HUES6 (cell line): Measurements from ENCODE around the gene MYO1B.

Experiments
- H3K27ac ChIP-seq: 2 replicates; pipeline ENCODE4 v1.7.0; 2013; ENCODE audit warnings: low read depth, mild to moderate bottlenecking, low read length, inconsistent platforms
- H3K27me3 ChIP-seq: 2 replicates; pipeline ENCODE4 v1.6.1; 2013; ENCODE audit warnings: low read length; ENCODE audit not compliant: control insufficient read depth, insufficient read depth
- H3K36me3 ChIP-seq: 2 replicates; pipeline ENCODE4 v1.6.1; 2013; ENCODE audit warnings: low read length; ENCODE audit not compliant: control insufficient read depth, insufficient read depth
- H3K4me1 ChIP-seq: 2 replicates; pipeline ENCODE4 v1.6.1; 2013; ENCODE audit warnings: low read length; ENCODE audit not compliant: control insufficient read depth, insufficient read depth
- H3K4me3 ChIP-seq: 2 replicates; pipeline ENCODE4 v1.5.1; 2013; ENCODE audit warnings: low read depth, low read length
- H3K9ac ChIP-seq: one replicate; pipeline ENCODE4 v1.6.1; 2013; ENCODE audit warnings: mild to moderate bottlenecking, low read length
- H3K9me3 ChIP-seq: 2 replicates; pipeline ENCODE4 v1.6.1; 2013; ENCODE audit warnings: low read depth, low read length; ENCODE audit not compliant: control insufficient read depth, insufficient read depth

The MYO1B gene

DNA sequence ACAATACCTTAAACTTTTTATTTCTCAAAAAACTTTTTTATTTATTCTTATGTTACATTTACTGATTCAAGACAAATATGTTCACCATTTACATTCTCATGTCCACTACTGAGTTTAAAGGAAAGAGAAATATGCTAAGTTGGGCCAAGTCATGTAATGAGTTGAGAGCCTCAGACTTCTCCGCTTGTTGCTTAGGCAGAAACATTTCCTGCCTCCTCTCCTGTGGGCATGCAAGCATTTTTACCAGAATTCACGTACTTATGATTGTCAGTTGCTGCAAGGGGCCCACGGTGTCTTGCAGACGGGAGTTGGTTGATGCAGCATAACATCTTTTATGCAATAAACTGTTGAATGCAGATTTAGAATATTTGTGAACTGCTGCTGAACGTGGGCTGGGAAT, 51.8 kb downstream of the MYO1B start:
- H3K9ac ChIP-seq, result no peak overlapping the region
- H3K36me3 ChIP-seq, result no peaks in the 10 kb centered on the region
- H3K4me1 ChIP-seq, result peaks cover 7% of the 10 kb centered on the region; the same call in 1 of the 2 replicates
- H3K4me3 ChIP-seq, result no peak overlapping the region
- H3K9me3 ChIP-seq, result no peaks in the 10 kb centered on the region
- H3K27ac ChIP-seq, result no peak overlapping the region
- H3K27me3 ChIP-seq, result no peaks in the 10 kb centered on the region

- Histone ChIP-seq H3K27me3 (no peaks in the 10 kb centered on the region), H3K27ac (no peak overlapping the region), H3K36me3 (no peaks in the 10 kb centered on the region), H3K9ac (no peak overlapping the region), H3K4me3 (no peak overlapping the region), H3K9me3 (no peaks in the 10 kb centered on the region), H3K4me1 (no peaks in the 10 kb centered on the region; the same call in 1 of the 2 replicates)
Observed at GRCh38 chr2:191298306-191298705, 53.1 kb downstream of the MYO1B start.

DNA sequence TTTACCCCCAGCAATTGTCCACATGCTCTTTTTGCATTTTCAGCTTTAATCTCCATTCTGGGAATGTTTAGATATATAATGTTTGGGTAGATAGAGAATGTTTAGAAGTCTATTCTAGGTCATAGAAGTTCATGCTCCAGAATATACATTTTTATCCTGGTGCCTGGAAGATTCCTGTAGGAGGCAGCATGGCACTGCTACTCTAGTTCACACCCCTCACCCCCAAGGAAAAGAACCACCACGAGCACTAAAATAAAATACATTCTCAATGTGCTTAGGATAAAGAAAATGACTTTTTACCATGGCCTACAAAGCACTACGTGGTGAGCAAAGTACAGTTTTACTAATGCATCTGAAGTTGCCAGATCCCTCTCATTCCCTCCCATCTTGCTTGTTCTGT, 53.8 kb downstream of the MYO1B start:
- H3K27me3 ChIP-seq, result no peaks in the 10 kb centered on the region
- no peak overlapping the region for H3K9ac ChIP-seq
- no peaks in the 10 kb centered on the region; the same call in 1 of the 2 replicates for H3K4me1 ChIP-seq
- H3K27ac ChIP-seq, result no peak overlapping the region
- no peaks in the 10 kb centered on the region for H3K36me3 ChIP-seq
- H3K9me3 ChIP-seq, result no peaks in the 10 kb centered on the region
- H3K4me3 ChIP-seq, result no peak overlapping the region

DNA sequence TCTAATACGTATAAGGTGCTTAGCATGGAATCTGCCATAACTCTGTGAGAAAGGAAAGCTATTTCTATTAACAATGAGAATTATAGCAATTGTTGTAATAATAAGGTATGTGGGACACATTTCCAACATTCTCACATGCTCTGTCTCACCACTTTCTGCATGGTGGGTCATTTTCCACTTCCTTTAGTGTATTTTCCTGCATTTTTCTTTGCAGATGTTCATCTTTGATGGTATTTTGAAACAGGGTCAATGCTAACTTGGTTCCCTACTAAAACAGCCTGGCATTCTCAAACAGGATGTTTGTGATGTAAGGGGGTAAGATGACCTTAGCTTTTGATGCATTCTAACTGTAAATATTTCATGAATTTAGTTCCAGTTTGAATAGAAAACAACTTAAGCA, 54.7 kb downstream of the MYO1B start:
- no peaks in the 10 kb centered on the region for H3K27me3 ChIP-seq
- H3K36me3 ChIP-seq, result no peaks in the 10 kb centered on the region
- H3K4me1 ChIP-seq, result no peaks in the 10 kb centered on the region; the same call in 1 of the 2 replicates
- H3K4me3 ChIP-seq, result no peak overlapping the region
- no peaks in the 10 kb centered on the region for H3K9me3 ChIP-seq
- H3K9ac ChIP-seq, result no peak overlapping the region
- no peak overlapping the region for H3K27ac ChIP-seq

DNA sequence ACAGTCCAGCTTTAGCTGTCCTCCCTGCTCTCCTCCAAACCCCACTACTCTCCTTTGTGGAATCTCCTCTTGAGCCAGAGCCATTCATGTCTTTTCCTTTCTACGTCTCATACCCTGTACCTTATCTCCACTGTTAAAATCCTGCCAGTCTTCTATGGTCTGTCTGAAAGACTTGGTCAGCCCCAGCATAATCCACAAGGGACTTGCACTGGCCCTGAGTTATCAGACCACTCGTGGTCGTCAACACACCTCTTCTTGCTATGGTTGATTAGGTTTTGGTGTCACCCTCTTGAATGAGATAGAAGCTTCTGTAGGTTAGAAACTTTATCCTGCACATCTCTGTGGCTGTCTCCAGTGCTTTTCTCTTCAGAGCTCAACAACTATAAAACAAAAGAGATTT, 56.8 kb downstream of the MYO1B start:
- Histone ChIP-seq H3K9ac (no peak overlapping the region), H3K4me1 (no peaks in the 10 kb centered on the region; the same call in 1 of the 2 replicates), H3K27ac (no peak overlapping the region), H3K36me3 (no peaks in the 10 kb centered on the region), H3K27me3 (no peaks in the 10 kb centered on the region), H3K9me3 (no peaks in the 10 kb centered on the region), H3K4me3 (no peak overlapping the region)

- H3K27me3 ChIP-seq, result no peaks in the 10 kb centered on the region
- peaks cover 2% of the 10 kb centered on the region for H3K4me1 ChIP-seq
- no peaks in the 10 kb centered on the region for H3K9me3 ChIP-seq
- no peaks in the 10 kb centered on the region for H3K36me3 ChIP-seq
- no peak overlapping the region for H3K4me3 ChIP-seq
- H3K27ac ChIP-seq, result no peak overlapping the region
- H3K9ac ChIP-seq, result no peak overlapping the region
Observed at GRCh38 chr2:191302459-191303139, 57.4 kb downstream of the MYO1B start.

DNA sequence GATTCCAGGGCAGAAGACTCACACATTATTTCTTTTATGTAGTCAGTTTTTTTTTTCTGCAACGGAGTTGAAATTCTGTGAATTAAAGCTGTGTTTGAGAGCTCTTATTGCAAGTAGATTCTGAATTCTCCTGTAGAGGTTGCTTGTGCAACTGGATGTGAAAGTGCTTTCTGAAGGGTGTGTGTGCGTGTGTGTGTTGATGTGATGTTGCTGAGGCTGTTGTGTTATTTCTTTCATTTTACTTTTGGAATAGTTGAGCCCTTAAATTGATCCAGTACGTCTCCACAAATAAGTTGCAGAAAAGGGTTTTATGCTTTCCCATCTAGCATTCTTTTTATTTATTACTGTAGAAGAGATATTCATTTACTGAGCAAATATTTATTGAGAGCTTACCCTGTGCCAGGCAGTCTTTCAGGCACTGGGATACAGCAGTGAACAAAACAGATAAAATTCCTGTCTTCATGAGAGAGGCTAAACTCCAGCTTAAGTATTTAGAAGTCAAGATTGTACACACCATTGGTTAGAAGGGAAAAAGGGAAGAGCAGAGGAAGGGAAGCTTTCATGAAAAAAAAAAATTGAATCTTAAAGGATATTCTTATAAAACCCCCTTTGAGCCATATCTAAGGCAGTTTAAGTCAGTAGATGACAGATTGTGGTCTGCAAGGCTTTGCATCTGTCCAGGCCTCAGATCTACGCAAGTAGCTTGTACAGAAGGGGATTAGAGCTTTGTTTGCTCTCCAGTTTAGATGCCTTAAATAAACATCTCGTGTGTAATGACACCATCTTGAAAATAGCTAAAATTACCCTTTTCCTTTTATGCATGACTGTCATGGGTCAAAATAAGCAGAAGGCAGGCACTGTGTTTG, 58.2 kb downstream of the MYO1B start:
- no peaks in the 10 kb centered on the region for H3K36me3 ChIP-seq
- H3K9me3 ChIP-seq, result no peaks in the 10 kb centered on the region
- H3K27me3 ChIP-seq, result no peaks in the 10 kb centered on the region
- H3K9ac ChIP-seq, result no peak overlapping the region
- H3K4me1 ChIP-seq, result peaks cover 7% of the 10 kb centered on the region
- no peak overlapping the region for H3K4me3 ChIP-seq
- H3K27ac ChIP-seq, result 0 out of 2 replicates have a peak overlapping the region, but pooled peaks have one; percentile 21

- H3K36me3 ChIP-seq, result no peaks in the 10 kb centered on the region
- no peak overlapping the region for H3K27ac ChIP-seq
- H3K9ac ChIP-seq, result no peak overlapping the region
- H3K4me1 ChIP-seq, result peaks cover 7% of the 10 kb centered on the region
- H3K4me3 ChIP-seq, result no peak overlapping the region
- H3K27me3 ChIP-seq, result no peaks in the 10 kb centered on the region
- no peaks in the 10 kb centered on the region for H3K9me3 ChIP-seq
Observed at GRCh38 chr2:191304939-191305875, 60.0 kb downstream of the MYO1B start.

DNA sequence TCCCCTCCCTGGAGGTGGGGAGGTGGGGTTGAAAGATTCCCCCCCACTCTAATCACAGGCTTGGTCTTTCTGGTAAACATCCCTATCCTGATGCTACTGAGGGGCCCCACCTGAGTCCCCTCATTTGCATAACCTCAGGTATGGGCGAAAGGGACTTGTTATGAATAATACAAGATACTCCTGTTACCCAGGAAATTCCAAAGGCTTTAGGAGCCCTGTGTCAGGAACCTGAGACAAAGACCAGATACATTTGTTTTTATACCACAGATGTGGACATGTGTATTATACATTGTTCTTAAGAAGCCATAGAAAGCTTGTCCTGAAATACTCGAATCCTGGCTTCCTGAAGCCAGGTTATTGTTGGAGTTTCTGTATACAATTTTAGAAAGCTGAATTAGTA, 62.8 kb downstream of the MYO1B start:
- Histone ChIP-seq H3K4me1 (peaks cover 7% of the 10 kb centered on the region), H3K9ac (no peak overlapping the region), H3K27ac (no peak overlapping the region), H3K27me3 (no peaks in the 10 kb centered on the region), H3K36me3 (no peaks in the 10 kb centered on the region), H3K9me3 (no peaks in the 10 kb centered on the region), H3K4me3 (no peak overlapping the region)

- no peak overlapping the region for H3K4me3 ChIP-seq
Observed at GRCh38 chr2:191311156-191311555, 66.0 kb downstream of the MYO1B start.

More at GRCh38 chr2:191311156-191311555, 66.0 kb downstream of the MYO1B start:
- Histone ChIP-seq H3K36me3 (no peaks in the 10 kb centered on the region), H3K9ac (no peak overlapping the region), H3K9me3 (no peaks in the 10 kb centered on the region), H3K27ac (no peak overlapping the region), H3K27me3 (no peaks in the 10 kb centered on the region), H3K4me1 (peaks cover 7% of the 10 kb centered on the region)
